ENCODE results near the gene TGFA. TPM values are rescaled to one million over a fixed set of nuclear protein-coding genes. Genes with fewer than 3 reads are reported as not detected.

TGFA gene
- total and polyA plus RNA-seq, 10 of the 15 experiments (the other 5 are each of a cell fraction or from before 2014, with no cell fraction given): 0.03 to 0.23 TPM; not detected in 8

- no TSS peak for BruUV-seq (replicated peaks)
- H3K9me3 ChIP-seq (replicated peaks; ENCODE audit: control insufficient read depth, insufficient read depth, low read length): peaks cover 6% of the 10 kb centered on the region; the same call in 2 of the 3 replicates
- no peaks in the 10 kb centered on the region for H4K20me1 ChIP-seq (ENCODE audit: control insufficient read depth, insufficient read depth)
- no peaks in the 10 kb centered on the region for H3K79me2 ChIP-seq (ENCODE audit: control insufficient read depth, insufficient read depth, low read length)
- WGBS (ENCODE audit: insufficient coverage, insufficient replicate concordance, low lambda C conversion rate, missing lambda C conversion rate): 0% methylated on average over 1 of the region's 1 CpG
- in situ Hi-C loops (cut with MboI) (no loop called here), intact Hi-C loops (cut with micrococcal nuclease; ENCODE audit: unreplicated experiment) (no loop called here)
- H2AFZ ChIP-seq (ENCODE audit: control insufficient read depth, low read depth, low read length): no peak overlapping the region
- peaks cover 0 to 7% of the 10 kb centered on the region in 2 experiments; a peak in 2 of 4 replicates for H3K27me3 ChIP-seq (replicated peaks in 1 of 2; ENCODE audit: control insufficient read depth in 2 of 2, insufficient read depth in 2 of 2, low read length in 1 of 2)
- peaks cover 10% of the 10 kb centered on the region for H3K4me1 ChIP-seq (ENCODE audit: control insufficient read depth, insufficient read depth, low read length)
- no peaks in the 10 kb centered on the region for H3K36me3 ChIP-seq (ENCODE audit: control insufficient read depth in 2 of 2, insufficient read depth in 2 of 2, low read length in 1 of 2)
- no peak overlapping the region for H3K4me3 ChIP-seq
- TF ChIP-seq ASH2L (IDR thresholded peaks at IDR 0.05; ENCODE audit: borderline replicate concordance, low read depth) (no peak), CBX5 (IDR thresholded peaks at IDR 0.05; ENCODE audit: low read depth) (no peak), RAD21 (IDR thresholded peaks at IDR 0.05; ENCODE audit: insufficient read depth, low read depth, low read length) (no peak)
- DNase-seq (ENCODE audit: low read depth, low spot score) (no peak), ATAC-seq (no peak), FAIRE-seq (no peak)
- ChIA-PET SMC1A (ENCODE audit: uncharacterized antibody, unreplicated experiment) (no interaction called here), CTCF (no interaction called here), RAD21 (ENCODE audit: unreplicated experiment) (no interaction called here), POLR2A (no interaction called here)
- no peak overlapping the region for H3K4me2 ChIP-seq (ENCODE audit: control insufficient read depth, insufficient read depth)
- no peak overlapping the region for H3K27ac ChIP-seq (ENCODE audit: control insufficient read depth, insufficient read depth)
- no peak overlapping the region for H3K9ac ChIP-seq (ENCODE audit: control insufficient read depth, insufficient read depth, low read length)
Observed at GRCh38 chr2:70484086-70484485, 69.5 kb downstream of the TGFA start.

- RAD21 ChIA-PET (ENCODE audit: unreplicated experiment): no interaction called here
- Histone ChIP-seq H3K4me3 (no peak overlapping the region), H3K9ac (ENCODE audit: control insufficient read depth, insufficient read depth, low read length) (no peak overlapping the region), H3K4me1 (ENCODE audit: control insufficient read depth, insufficient read depth, low read length) (peaks cover 10% of the 10 kb centered on the region), H3K4me2 (ENCODE audit: control insufficient read depth, insufficient read depth) (no peak overlapping the region), H3K9me3 (replicated peaks; ENCODE audit: control insufficient read depth, insufficient read depth, low read length) (peaks cover 6% of the 10 kb centered on the region; the same call in 2 of the 3 replicates), H2AFZ (ENCODE audit: control insufficient read depth, low read depth, low read length) (no peak overlapping the region), H3K27ac (ENCODE audit: control insufficient read depth, insufficient read depth) (no peak overlapping the region), H3K79me2 (ENCODE audit: control insufficient read depth, insufficient read depth, low read length) (no peaks in the 10 kb centered on the region), H3K27me3 (replicated peaks in 1 of 2; ENCODE audit: control insufficient read depth in 2 of 2, insufficient read depth in 2 of 2, low read length in 1 of 2) (peaks cover 0 to 7% of the 10 kb centered on the region in 2 experiments; a peak in 1 of 4 replicates), H3K36me3 (ENCODE audit: control insufficient read depth in 2 of 2, insufficient read depth in 2 of 2, low read length in 1 of 2) (no peaks in the 10 kb centered on the region), H4K20me1 (ENCODE audit: control insufficient read depth, insufficient read depth) (no peaks in the 10 kb centered on the region)
- POLR2A ChIA-PET: no interaction called here
- intact Hi-C loops (cut with micrococcal nuclease; ENCODE audit: unreplicated experiment) (no loop called here), in situ Hi-C loops (cut with MboI) (no loop called here)
- no peak for TF ChIP-seq EZH2 (IDR thresholded peaks at IDR 0.05; ENCODE audit: borderline replicate concordance, control insufficient read depth, low read depth, low read length)
- TF ChIP-seq HDAC6 (IDR thresholded peaks at IDR 0.05; ENCODE audit: unreplicated experiment): no peak
- TF ChIP-seq SIX5 (IDR thresholded peaks at IDR 0.05; ENCODE audit: low read depth, low read length, severe bottlenecking): no peak
- no peak for TF ChIP-seq FOXM1 (IDR thresholded peaks at IDR 0.05; ENCODE audit: low read depth, low read length)
- no peak for TF ChIP-seq SPI1 (IDR thresholded peaks at IDR 0.05; ENCODE audit: borderline replicate concordance, insufficient read depth, low read depth, low read length)
- no peak for TF ChIP-seq SP1 (IDR thresholded peaks at IDR 0.05; ENCODE audit: low read depth, low read length)
- TF ChIP-seq MXI1 (IDR thresholded peaks at IDR 0.05; ENCODE audit: low read depth, low read length): no peak
- no peak for TF ChIP-seq BMI1 (IDR thresholded peaks at IDR 0.05; ENCODE audit: borderline replicate concordance)
- FAIRE-seq (no peak), ATAC-seq (no peak), DNase-seq (ENCODE audit: low read depth, low spot score) (no peak)
- CTCF ChIA-PET: no interaction called here
- SMC1A ChIA-PET (ENCODE audit: uncharacterized antibody, unreplicated experiment): no interaction called here
- BruUV-seq (replicated peaks): no TSS peak
Observed at GRCh38 chr2:70482401-70482800, 71.2 kb downstream of the TGFA start.
